ENCODE data around the gene DDX5.

DDX5 gene

GRCh38 chr17:64540118-64540776 lies 34.2 kb upstream of the DDX5 start:
- Histone ChIP-seq H3K27me3 (replicated peaks in 2 of 5; ENCODE audit: control insufficient read depth in 4 of 5, insufficient read depth in 5 of 5, low read length in 4 of 5) (no peaks in the 10 kb centered on the region), H3K4me3 (ENCODE audit: control insufficient read depth in 1 of 7, extremely low read depth in 1 of 7, insufficient read depth in 4 of 7, low read depth in 2 of 7, low read length in 6 of 7) (no peak overlapping the region), H3K27ac (ENCODE audit: insufficient read depth in 1 of 2, low read depth in 1 of 2, low read length in 2 of 2, poor library complexity in 1 of 2, severe bottlenecking in 2 of 2) (no peak overlapping the region), H3K9me3 (ENCODE audit: control extremely low read depth in 1 of 5, control insufficient read depth in 4 of 5, insufficient read depth in 2 of 5, low read depth in 1 of 5, low read length in 4 of 5) (no peaks in the 10 kb centered on the region), H3K4me1 (ENCODE audit: control extremely low read depth in 1 of 4, control insufficient read depth in 4 of 4, insufficient read depth in 4 of 4, low read length in 3 of 4) (no peaks in the 10 kb centered on the region), H3K36me3 (ENCODE audit: control insufficient read depth in 4 of 4, insufficient read depth in 4 of 4, low read length in 3 of 4) (peaks cover 12 to 67% (median 44%) of the 10 kb centered on the region in 4 experiments)
- ChIA-PET POLR2A (no interaction called here), CTCF (interaction anchor here (0.7 to 1.5 kb wide), 2 partner anchors 9 to 20 kb away, joined by 3 read pairs; no protein-coding TSS in a partner anchor)
- WGBS (ENCODE audit: insufficient coverage): 100% methylated on average over 3 of the region's 5 CpGs
- DNase-seq: no peak

DNA sequence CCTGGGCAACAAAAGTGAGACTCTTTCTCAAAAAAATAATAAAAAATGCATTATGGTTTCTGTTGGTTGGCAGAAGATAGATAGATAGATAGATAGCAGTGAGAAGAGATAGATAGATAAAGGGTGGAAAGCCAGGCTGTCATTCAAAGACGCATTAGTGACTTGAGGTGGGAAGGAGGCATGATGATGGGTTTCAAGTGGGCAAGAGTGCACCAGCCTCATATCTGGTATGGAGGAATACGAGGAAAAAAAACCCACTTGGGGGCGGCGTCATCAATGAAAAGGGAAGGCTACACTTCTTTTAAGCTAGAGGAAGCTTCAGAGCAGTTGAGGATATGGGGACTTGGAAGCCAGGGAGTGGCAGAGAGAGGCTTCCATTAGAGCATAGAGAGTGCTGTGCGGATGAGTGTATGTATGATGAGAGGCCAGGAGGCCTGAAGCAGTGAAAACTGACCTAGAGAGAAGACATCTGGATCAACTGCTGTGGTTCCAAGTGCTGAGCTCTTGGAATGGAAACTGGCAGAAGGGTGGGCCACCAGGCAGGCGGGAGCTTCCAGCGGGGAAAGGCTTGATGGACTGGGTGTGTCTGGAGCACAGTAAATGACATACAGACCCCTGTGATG lies 32.5 kb upstream of the DDX5 start:
- WGBS (ENCODE audit: insufficient coverage): 95% methylated on average over 7 of the region's 7 CpGs
- CTCF ChIA-PET: interaction anchor here (0.6 to 1.5 kb wide), 8 partner anchors 11 to 635 kb away, joined by 3 read pairs; no protein-coding TSS in a partner anchor
- no peaks in the 10 kb centered on the region for H3K27me3 ChIP-seq (replicated peaks in 2 of 5; ENCODE audit: control insufficient read depth in 4 of 5, insufficient read depth in 5 of 5, low read length in 4 of 5)
- no peak overlapping the region for H3K4me3 ChIP-seq (ENCODE audit: control insufficient read depth in 1 of 7, extremely low read depth in 1 of 7, insufficient read depth in 4 of 7, low read depth in 2 of 7, low read length in 6 of 7)
- no peak overlapping the region for H3K27ac ChIP-seq (ENCODE audit: insufficient read depth in 1 of 2, low read depth in 1 of 2, low read length in 2 of 2, poor library complexity in 1 of 2, severe bottlenecking in 2 of 2)
- no peaks in the 10 kb centered on the region for H3K4me1 ChIP-seq (ENCODE audit: control extremely low read depth in 1 of 4, control insufficient read depth in 4 of 4, insufficient read depth in 4 of 4, low read length in 3 of 4)
- no peak for DNase-seq
- H3K9me3 ChIP-seq (ENCODE audit: control extremely low read depth in 1 of 5, control insufficient read depth in 4 of 5, insufficient read depth in 2 of 5, low read depth in 1 of 5, low read length in 4 of 5): no peaks in the 10 kb centered on the region
- peaks cover 25 to 70% (median 49%) of the 10 kb centered on the region in 4 experiments for H3K36me3 ChIP-seq (ENCODE audit: control insufficient read depth in 4 of 4, insufficient read depth in 4 of 4, low read length in 3 of 4)
- POLR2A ChIA-PET: no interaction called here

- no peak for DNase-seq
- H3K36me3 ChIP-seq (ENCODE audit: control insufficient read depth in 4 of 4, insufficient read depth in 4 of 4, low read length in 3 of 4): peaks cover 29 to 81% (median 58%) of the 10 kb centered on the region in 4 experiments
- no peak overlapping the region for H3K4me3 ChIP-seq (ENCODE audit: control insufficient read depth in 1 of 7, extremely low read depth in 1 of 7, insufficient read depth in 4 of 7, low read depth in 2 of 7, low read length in 6 of 7)
- no peaks in the 10 kb centered on the region for H3K27me3 ChIP-seq (replicated peaks in 2 of 5; ENCODE audit: control insufficient read depth in 4 of 5, insufficient read depth in 5 of 5, low read length in 4 of 5)
- 86% methylated on average over 4 of the region's 5 CpGs for WGBS (ENCODE audit: insufficient coverage)
- CTCF ChIA-PET: interaction anchor here (0.8 to 1.2 kb wide), 3 partner anchors 10 to 109 kb away, joined by 3 read pairs; no protein-coding TSS in a partner anchor
- POLR2A ChIA-PET: no interaction called here
- no peaks in the 10 kb centered on the region for H3K9me3 ChIP-seq (ENCODE audit: control extremely low read depth in 1 of 5, control insufficient read depth in 4 of 5, insufficient read depth in 2 of 5, low read depth in 1 of 5, low read length in 4 of 5)
- no peak overlapping the region for H3K27ac ChIP-seq (ENCODE audit: insufficient read depth in 1 of 2, low read depth in 1 of 2, low read length in 2 of 2, poor library complexity in 1 of 2, severe bottlenecking in 2 of 2)
- no peaks in the 10 kb centered on the region for H3K4me1 ChIP-seq (ENCODE audit: control extremely low read depth in 1 of 4, control insufficient read depth in 4 of 4, insufficient read depth in 4 of 4, low read length in 3 of 4)
Measured at GRCh38 chr17:64537488-64537887, 31.4 kb upstream of the DDX5 start.

GRCh38 chr17:64536913-64537312 lies 30.8 kb upstream of the DDX5 start:
- H3K27ac ChIP-seq (ENCODE audit: insufficient read depth in 1 of 2, low read depth in 1 of 2, low read length in 2 of 2, poor library complexity in 1 of 2, severe bottlenecking in 2 of 2): no peak overlapping the region
- H3K9me3 ChIP-seq (ENCODE audit: control extremely low read depth in 1 of 5, control insufficient read depth in 4 of 5, insufficient read depth in 2 of 5, low read depth in 1 of 5, low read length in 4 of 5): no peaks in the 10 kb centered on the region
- H3K36me3 ChIP-seq (ENCODE audit: control insufficient read depth in 4 of 4, insufficient read depth in 4 of 4, low read length in 3 of 4): peaks cover 34 to 84% (median 62%) of the 10 kb centered on the region in 4 experiments
- WGBS (ENCODE audit: insufficient coverage): 100% methylated on average over 1 of the region's 2 CpGs
- no peak for DNase-seq
- H3K4me3 ChIP-seq (ENCODE audit: control insufficient read depth in 1 of 7, extremely low read depth in 1 of 7, insufficient read depth in 4 of 7, low read depth in 2 of 7, low read length in 6 of 7): no peak overlapping the region
- no peaks in the 10 kb centered on the region for H3K4me1 ChIP-seq (ENCODE audit: control extremely low read depth in 1 of 4, control insufficient read depth in 4 of 4, insufficient read depth in 4 of 4, low read length in 3 of 4)
- H3K27me3 ChIP-seq (replicated peaks in 2 of 5; ENCODE audit: control insufficient read depth in 4 of 5, insufficient read depth in 5 of 5, low read length in 4 of 5): no peaks in the 10 kb centered on the region
- CTCF ChIA-PET: interaction anchor here (1.1 kb wide), 1 partner anchor 11 kb away, joined by 3 read pairs; no protein-coding TSS in a partner anchor
- POLR2A ChIA-PET: no interaction called here

DNA sequence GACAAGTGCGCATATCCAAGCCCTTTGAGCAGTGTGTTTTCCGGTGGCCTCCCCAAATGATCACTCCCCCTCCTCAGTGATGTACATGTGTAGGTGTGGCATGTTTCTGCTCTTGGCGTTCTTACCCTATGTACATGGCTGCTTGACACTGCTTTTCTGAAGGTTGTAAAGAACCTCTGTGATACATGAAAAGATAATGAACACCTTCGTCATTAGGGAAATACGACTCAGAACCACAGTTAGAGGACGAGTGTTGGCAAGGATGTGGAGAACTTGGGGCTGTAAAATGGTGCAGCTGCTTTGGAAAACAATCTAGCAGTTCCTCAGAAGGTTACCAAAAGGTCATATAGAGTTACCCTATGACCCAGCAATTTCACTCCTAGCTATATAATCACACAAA lies 29.3 kb upstream of the DDX5 start:
- Histone ChIP-seq H3K4me3 (ENCODE audit: control insufficient read depth in 1 of 7, extremely low read depth in 1 of 7, insufficient read depth in 4 of 7, low read depth in 2 of 7, low read length in 6 of 7) (no peak overlapping the region), H3K27ac (ENCODE audit: insufficient read depth in 1 of 2, low read depth in 1 of 2, low read length in 2 of 2, poor library complexity in 1 of 2, severe bottlenecking in 2 of 2) (no peak overlapping the region), H3K36me3 (ENCODE audit: control insufficient read depth in 4 of 4, insufficient read depth in 4 of 4, low read length in 3 of 4) (peaks cover 39 to 97% (median 65%) of the 10 kb centered on the region in 4 experiments), H3K27me3 (replicated peaks in 2 of 5; ENCODE audit: control insufficient read depth in 4 of 5, insufficient read depth in 5 of 5, low read length in 4 of 5) (no peaks in the 10 kb centered on the region), H3K9me3 (ENCODE audit: control extremely low read depth in 1 of 5, control insufficient read depth in 4 of 5, insufficient read depth in 2 of 5, low read depth in 1 of 5, low read length in 4 of 5) (no peaks in the 10 kb centered on the region), H3K4me1 (ENCODE audit: control extremely low read depth in 1 of 4, control insufficient read depth in 4 of 4, insufficient read depth in 4 of 4, low read length in 3 of 4) (no peaks in the 10 kb centered on the region)
- POLR2A ChIA-PET: no interaction called here
- 98% methylated on average over 5 of the region's 6 CpGs for whole genome bisulfite sequencing (ENCODE audit: insufficient coverage)
- DNase-seq: no peak
- CTCF ChIA-PET: no interaction called here

- DNase-seq: peak; percentile 12 to 29 (median 26)
- Histone ChIP-seq H3K36me3 (ENCODE audit: control insufficient read depth in 4 of 4, insufficient read depth in 4 of 4, low read length in 3 of 4) (peaks cover 44 to 98% (median 69%) of the 10 kb centered on the region in 4 experiments), H3K27ac (ENCODE audit: insufficient read depth in 1 of 2, low read depth in 1 of 2, low read length in 2 of 2, poor library complexity in 1 of 2, severe bottlenecking in 2 of 2) (no peak overlapping the region), H3K4me1 (ENCODE audit: control extremely low read depth in 1 of 4, control insufficient read depth in 4 of 4, insufficient read depth in 4 of 4, low read length in 3 of 4) (no peaks in the 10 kb centered on the region), H3K9me3 (ENCODE audit: control extremely low read depth in 1 of 5, control insufficient read depth in 4 of 5, insufficient read depth in 2 of 5, low read depth in 1 of 5, low read length in 4 of 5) (no peaks in the 10 kb centered on the region), H3K27me3 (replicated peaks in 2 of 5; ENCODE audit: control insufficient read depth in 4 of 5, insufficient read depth in 5 of 5, low read length in 4 of 5) (no peaks in the 10 kb centered on the region), H3K4me3 (ENCODE audit: control insufficient read depth in 1 of 7, extremely low read depth in 1 of 7, insufficient read depth in 4 of 7, low read depth in 2 of 7, low read length in 6 of 7) (no peak overlapping the region)
- ChIA-PET POLR2A (no interaction called here), CTCF (interaction anchor here (1.9 kb wide), 1 partner anchor 113 kb away, joined by 5 read pairs; no protein-coding TSS in a partner anchor)
- WGBS (ENCODE audit: insufficient coverage): no CpG with 5 or more reads among the region's 3 CpGs
Measured at GRCh38 chr17:64534187-64534586, 28.1 kb upstream of the DDX5 start.

DNA sequence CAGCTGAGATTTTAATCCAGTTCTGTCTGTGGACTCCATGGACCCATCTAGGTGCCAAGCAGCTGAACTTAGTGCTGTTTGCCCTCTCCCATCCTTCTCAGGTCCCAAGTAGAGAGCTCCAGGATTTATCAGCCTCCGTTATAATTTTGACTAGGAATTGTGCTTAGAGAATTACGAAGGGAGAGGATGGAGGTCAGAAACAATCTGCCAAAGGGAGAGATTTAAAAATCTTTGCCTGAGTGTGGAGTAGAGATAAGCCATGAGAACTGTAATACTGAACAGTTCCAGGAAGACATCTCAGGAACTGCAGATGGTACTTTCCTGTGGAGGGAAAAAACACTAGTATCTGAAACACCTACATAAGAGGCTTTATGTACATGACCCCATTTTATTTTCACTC lies 27.7 kb upstream of the DDX5 start:
- 100% methylated on average over 2 of the region's 2 CpGs for WGBS (ENCODE audit: insufficient coverage)
- Histone ChIP-seq H3K4me3 (ENCODE audit: control insufficient read depth in 1 of 7, extremely low read depth in 1 of 7, insufficient read depth in 4 of 7, low read depth in 2 of 7, low read length in 6 of 7) (no peak overlapping the region), H3K9me3 (ENCODE audit: control extremely low read depth in 1 of 5, control insufficient read depth in 4 of 5, insufficient read depth in 2 of 5, low read depth in 1 of 5, low read length in 4 of 5) (no peaks in the 10 kb centered on the region), H3K4me1 (ENCODE audit: control extremely low read depth in 1 of 4, control insufficient read depth in 4 of 4, insufficient read depth in 4 of 4, low read length in 3 of 4) (no peaks in the 10 kb centered on the region), H3K27me3 (replicated peaks in 2 of 5; ENCODE audit: control insufficient read depth in 4 of 5, insufficient read depth in 5 of 5, low read length in 4 of 5) (no peaks in the 10 kb centered on the region), H3K36me3 (ENCODE audit: control insufficient read depth in 4 of 4, insufficient read depth in 4 of 4, low read length in 3 of 4) (peaks cover 48 to 99% (median 72%) of the 10 kb centered on the region in 4 experiments), H3K27ac (ENCODE audit: insufficient read depth in 1 of 2, low read depth in 1 of 2, low read length in 2 of 2, poor library complexity in 1 of 2, severe bottlenecking in 2 of 2) (no peak overlapping the region)
- DNase-seq: no peak
- ChIA-PET CTCF (interaction anchor here (0.6 to 2.0 kb wide), 4 partner anchors 13 to 114 kb away, joined by 3 to 7 read pairs (median 4); no protein-coding TSS in a partner anchor), POLR2A (interaction anchor here (0.6 kb wide), 1 partner anchor 103 kb away, joined by 5 read pairs; no protein-coding TSS in a partner anchor)

All from common myeloid progenitor, CD34-positive (primary cell).